K562 (cell line): Measurements from ENCODE around the gene DIRAS1. TPM values are rescaled to one million over a fixed set of nuclear protein-coding genes. Genes with fewer than 3 reads are reported as not detected.

Experiments
- ATAC-seq: fragments of 200-7000 bp; cut with Tn5 transposase; 3 replicates; pipeline ENCODE4 v1.9.1; 2020; ENCODE audit warnings: moderate library complexity
- BruUV-seq: library from RNA; stranded (reverse); fragments of 400-500 nt; replicated peaks from 2 replicates; lab custom pipeline; 2021; lab: Mats Ljungman, UMichigan
- CTCF ChIA-PET: fragments of 300-600 bp; formaldehyde crosslinking; extraction: SDS; loops from one replicate; lab custom pipeline; 2021; ENCODE audit warnings: low intra/inter-chr PET ratio; lab: Yijun Ruan, JAX
- POLR2A ChIA-PET: fragments of 300-600, 350-650 bp; sonication (Branson Sonifier 250); formaldehyde crosslinking; extraction: SDS; loops from one replicate; lab custom pipeline; 2021; ENCODE audit warnings: antibody characterized with exemption, inconsistent platforms; lab: Yijun Ruan, JAX
- DNase-seq, 4 experiments: peaks; one replicate each; pipeline versions ENCODE4 v3.0.0 to v3.0.0-alpha.2; 2011 to 2018; ENCODE audit warnings: low spot score in 3 of 4, mixed read lengths in 3 of 4; ENCODE audit errors: extremely low read depth in 1 of 4
- FAIRE-seq: peaks from 2 replicates; lab custom pipeline; 2011; peaks lifted over from hg19 to GRCh38; lab: Jason Lieb, UNC
- H2AFZ ChIP-seq: 2 replicates; pipeline ENCODE4 v1.6.0; 2011; ENCODE audit warnings: low read depth, low read length, control low read depth, inconsistent platforms
- H3K27ac ChIP-seq: fragments of 200-600 bp; 3 replicates; pipeline ENCODE4 v1.8.0; 2011; ENCODE audit warnings: low read depth, mild to moderate bottlenecking, control low read depth, inconsistent platforms, low read length, moderate library complexity, mixed read lengths; ENCODE audit errors: extremely low read depth
- H3K27me3 ChIP-seq, 2 experiments: fragments of 300-600 bp in 1 of 2; 2 replicates in 1 of 2; 3 replicates in 1 of 2; pipeline versions ENCODE4 v1.6.0 to v1.8.0; 2011; ENCODE audit warnings: inconsistent platforms in 2 of 2, low read length in 2 of 2, mild to moderate bottlenecking in 1 of 2, mixed read lengths in 1 of 2, moderate library complexity in 1 of 2; ENCODE audit not compliant: control insufficient read depth in 2 of 2, insufficient read depth in 2 of 2
- H3K36me3 ChIP-seq: fragments of 300-600 bp; 3 replicates; pipeline ENCODE4 v1.8.0; 2011; ENCODE audit warnings: mild to moderate bottlenecking, low read length, inconsistent platforms; ENCODE audit not compliant: control insufficient read depth, insufficient read depth
- H3K4me1 ChIP-seq, 2 experiments: fragments of 200-600 bp in 1 of 2; replicated peaks in 1 of 2; 2 replicates in 1 of 2; 3 replicates in 1 of 2; pipeline versions ENCODE4 v1.5.1 to v1.8.0; 2011; ENCODE audit warnings: inconsistent platforms in 2 of 2, low read length in 2 of 2, mild to moderate bottlenecking in 1 of 2, mixed read lengths in 1 of 2, moderate library complexity in 1 of 2; ENCODE audit not compliant: control insufficient read depth in 2 of 2, insufficient read depth in 2 of 2
- H3K4me2 ChIP-seq: 2 replicates; pipeline ENCODE4 v1.6.1; 2011; ENCODE audit warnings: low read length, control low read depth, inconsistent platforms, mixed read lengths; ENCODE audit not compliant: insufficient read depth
- H3K4me3 ChIP-seq: fragments of 200-600 bp; sonication (generic), shearing (Covaris generic); 2 replicates; pipeline ENCODE4 v1.5.1; 2016; ENCODE audit warnings: control low read depth, inconsistent platforms
- H3K79me2 ChIP-seq: fragments of 200-600 bp; 3 replicates; pipeline ENCODE4 v1.8.0; 2011; ENCODE audit warnings: low read length, inconsistent platforms; ENCODE audit not compliant: control insufficient read depth, insufficient read depth
- H3K9ac ChIP-seq, 2 experiments: 2 replicates each; pipeline versions ENCODE4 v1.6.0 to v1.6.1; 2011; ENCODE audit warnings: low read depth in 2 of 2, low read length in 2 of 2, control low read depth in 1 of 2, inconsistent platforms in 1 of 2, mild to moderate bottlenecking in 1 of 2, mixed read lengths in 1 of 2; ENCODE audit not compliant: insufficient read depth in 1 of 2
- H3K9me1 ChIP-seq: one replicate; pipeline ENCODE4 v1.6.0; 2011; ENCODE audit warnings: inconsistent platforms, mild to moderate bottlenecking, low read length, moderate library complexity; ENCODE audit not compliant: control insufficient read depth, insufficient read depth
- H3K9me3 ChIP-seq: replicated peaks from 2 replicates; pipeline ENCODE4 v1.5.1; 2011; ENCODE audit warnings: low read depth, low read length, inconsistent platforms; ENCODE audit not compliant: control insufficient read depth, insufficient read depth
- H4K20me1 ChIP-seq: replicated peaks from 2 replicates; pipeline ENCODE4 v1.6.1; 2011; ENCODE audit warnings: low read length, inconsistent platforms, mixed read lengths; ENCODE audit not compliant: control insufficient read depth, insufficient read depth
- ARHGAP35 ChIP-seq: fragments of 450-650 bp; IDR thresholded peaks from 2 replicates; pipeline ENCODE4 v1.6.1; 2018; ENCODE audit not compliant: partially characterized antibody
- ATF7 ChIP-seq: fragments of 450-650 bp; IDR thresholded peaks from 2 replicates; pipeline ENCODE4 v1.7.1; 2014; ENCODE audit warnings: mild to moderate bottlenecking, moderate library complexity
- ILF3 ChIP-seq: fragments of 450-650 bp; IDR thresholded peaks from 2 replicates; pipeline ENCODE4 v1.6.1; 2018; ENCODE audit warnings: antibody characterized with exemption, mild to moderate bottlenecking, moderate library complexity, borderline replicate concordance
- KLF6 ChIP-seq: fragments of 250-450 bp; sonication (Bioruptor Pico); IDR thresholded peaks from 2 replicates; pipeline ENCODE4 v1.4.0; 2020; ENCODE audit warnings: mild to moderate bottlenecking, moderate library complexity, borderline replicate concordance
- MTF1 ChIP-seq: fragments of 250-450 bp; sonication (Bioruptor Pico); IDR thresholded peaks from 2 replicates; pipeline ENCODE4 v1.9.0; 2021; ENCODE audit warnings: moderate library complexity, mild to moderate bottlenecking, inconsistent platforms, borderline replicate concordance
- POLR2AphosphoS5 ChIP-seq: IDR thresholded peaks from 2 replicates; pipeline ENCODE4 v1.6.1; 2011; ENCODE audit warnings: mild to moderate bottlenecking, low read depth, low read length, moderate library complexity; ENCODE audit not compliant: control insufficient read depth, insufficient read depth
- RBFOX2 ChIP-seq: fragments of 200-400 bp; formaldehyde crosslinking; IDR thresholded peaks from 2 replicates; pipeline ENCODE4 v1.6.1; 2017; ENCODE audit warnings: low read depth, mild to moderate bottlenecking, low read length, moderate library complexity
- ZBTB33 ChIP-seq: sonication (generic); formaldehyde crosslinking; IDR thresholded peaks from 2 replicates; pipeline ENCODE4 v1.8.1; 2023; ENCODE audit warnings: mild to moderate bottlenecking, missing genetic modification reagents
- ZNF232 ChIP-seq: sonication (generic); formaldehyde crosslinking; IDR thresholded peaks from 2 replicates; pipeline ENCODE4 v1.8.0; 2022; ENCODE audit warnings: mild to moderate bottlenecking, missing genetic modification reagents
- ZNF717 ChIP-seq: fragments of 250-450 bp; sonication (Bioruptor Pico); IDR thresholded peaks from 2 replicates; pipeline ENCODE4 v1.5.0; 2021
- WGBS: fragments of 100-300 bp; shearing (Covaris generic); methylation state at CpG from one replicate; pipeline ENCODE4 v1.1.6; 2016; ENCODE audit warnings: low coverage, mixed read lengths; ENCODE audit not compliant: insufficient coverage; ENCODE audit errors: missing lambda C conversion rate; 5-methylcytosine and 5-hydroxymethylcytosine counted together
- in situ Hi-C: fragments of 300-500 bp; cut with MboI; formaldehyde crosslinking; loops from 4 replicates; pipeline ENCODE4 v1.15.0; 2018; ENCODE audit warnings: inconsistent platforms, mixed read lengths
- intact Hi-C: fragments of 100-400 bp; cut with micrococcal nuclease; formaldehyde crosslinking; loops from 2 replicates; pipeline ENCODE4 v1.14.2; 2022
- polyA plus RNA-seq, 8 experiments: library from polyadenylated mRNA; depleted of rRNA in 4 of 8; stranded (reverse) in 5 of 8; unstranded in 3 of 8; fragments of >200 nt; fragmentation: Nextera tagmentation in 2 of 8; fragmentation: Illumina TruSeq in 1 of 8; extraction: Ambion mirVana in 2 of 8; extraction: Trizol in 1 of 8; gene quantifications; 2 replicates each; pipeline versions ENCODE4 v1.2.1 to v1.2.3, GENCODE V29; 2011 to 2014; ENCODE audit warnings: inconsistent platforms in 1 of 8, missing spikeins in 1 of 8
- total RNA-seq, 7 experiments: library from RNA; depleted of rRNA in 6 of 7; stranded (reverse); fragments of >200 nt in 6 of 7; fragmentation: Illumina TruSeq in 2 of 7; extraction: Trizol in 2 of 7; gene quantifications; 2 replicates each; pipeline versions ENCODE4 v1.2.1 to v1.2.3, GENCODE V29; 2011 to 2021; ENCODE audit warnings: low replicate concordance in 1 of 7
- TF ChIP-seq, protein P1 (sequence below): fragments of 450-650 bp; IDR thresholded peaks from 2 replicates; pipeline ENCODE4 v1.7.0; 2016; ENCODE audit warnings: borderline replicate concordance

The DIRAS1 gene
- total and polyA plus RNA-seq, 9 of the 15 experiments (the other 6 are each of a cell fraction or from before 2014, with no cell fraction given), result 0.11 to 12.0 (median 2.9) TPM

DNA sequence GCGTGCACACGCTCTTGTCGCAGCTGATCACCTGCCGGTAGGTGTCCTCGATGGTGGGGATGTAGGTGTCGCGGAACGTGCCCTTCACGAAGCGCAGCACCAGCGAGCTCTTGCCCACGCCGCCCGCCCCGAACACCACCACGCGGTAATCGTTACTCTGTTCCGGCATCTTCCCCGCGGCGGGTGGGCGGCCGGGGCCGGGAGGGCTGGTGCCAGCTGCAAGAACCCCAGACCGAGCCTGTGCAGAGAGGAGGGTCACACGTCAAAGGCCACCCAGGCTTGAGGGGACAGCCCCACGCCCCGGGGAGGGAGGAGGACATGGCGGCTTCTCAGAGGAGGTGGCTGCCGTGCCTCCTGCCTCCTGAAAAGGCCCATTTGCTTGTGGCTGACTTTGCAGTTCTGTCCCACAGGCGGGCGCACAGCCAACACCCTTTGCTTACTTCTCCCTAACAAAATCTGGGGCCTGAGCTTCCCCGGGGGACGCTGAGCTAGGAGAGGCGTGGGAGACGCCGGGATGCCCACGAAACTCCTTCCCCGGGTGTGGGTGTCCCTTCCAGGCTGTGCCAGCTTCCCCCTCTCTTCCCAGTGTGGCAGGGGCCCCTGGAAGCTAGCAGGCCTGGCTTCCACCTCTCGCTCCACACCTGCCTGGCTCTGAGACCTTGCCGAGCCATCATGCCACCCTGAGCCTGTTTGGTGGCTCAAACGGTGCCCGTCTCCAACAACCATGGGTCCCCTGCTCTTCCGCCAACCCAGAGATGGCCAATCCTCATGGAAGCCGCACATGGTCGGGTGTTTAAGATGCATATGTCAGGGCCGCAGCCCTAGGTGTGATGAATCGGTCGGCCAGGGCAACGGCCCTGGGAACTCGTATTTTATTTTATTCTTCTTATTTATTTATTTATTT, 3.3 kb downstream of the DIRAS1 start:
- Histone ChIP-seq H3K9me1 (no peaks in the 10 kb centered on the region), H3K36me3 (no peaks in the 10 kb centered on the region), H3K9me3 (0 out of 2 replicates have a peak, but pooled peaks cover 4% of the 10 kb centered on the region), H3K9ac (peak overlapping the region in 1 of 2 experiments; percentile 52; a peak in 1 of 4 replicates), H2AFZ (no peak overlapping the region), H3K4me1 (peaks cover 5 to 42% of the 10 kb centered on the region in 2 experiments), H3K79me2 (no peaks in the 10 kb centered on the region), H3K27ac (no peak overlapping the region), H4K20me1 (no peaks in the 10 kb centered on the region), H3K4me2 (no peak overlapping the region), H3K4me3 (no peak overlapping the region), H3K27me3 (no peaks in the 10 kb centered on the region)
- intact Hi-C loops (no loop called here), in situ Hi-C loops (no loop called here)
- BruUV-seq, result no TSS peak
- 73% methylated on average over 40 of the region's 52 CpGs for WGBS
- DNase-seq (no peak), ATAC-seq (no peak), FAIRE-seq (no peak)
- CTCF ChIA-PET, result no interaction called here
- no peak for TF ChIP-seq ARHGAP35
- TF ChIP-seq ZNF717 (CRISPR knock-in tag), result no peak
- TF ChIP-seq ZNF232 (CRISPR knock-in tag), result no peak
- 0 out of 2 replicates have a peak, but pooled peaks have one; percentile 27 for TF ChIP-seq RBFOX2
- no peak for TF ChIP-seq ILF3
- TF ChIP-seq ATF7, result no peak
- no peak for TF ChIP-seq POLR2AphosphoS5
- TF ChIP-seq ZBTB33, result peak; percentile 71; the same call in 1 of the 2 replicates
- no peak for TF ChIP-seq KLF6
- TF ChIP-seq, protein P1, sequence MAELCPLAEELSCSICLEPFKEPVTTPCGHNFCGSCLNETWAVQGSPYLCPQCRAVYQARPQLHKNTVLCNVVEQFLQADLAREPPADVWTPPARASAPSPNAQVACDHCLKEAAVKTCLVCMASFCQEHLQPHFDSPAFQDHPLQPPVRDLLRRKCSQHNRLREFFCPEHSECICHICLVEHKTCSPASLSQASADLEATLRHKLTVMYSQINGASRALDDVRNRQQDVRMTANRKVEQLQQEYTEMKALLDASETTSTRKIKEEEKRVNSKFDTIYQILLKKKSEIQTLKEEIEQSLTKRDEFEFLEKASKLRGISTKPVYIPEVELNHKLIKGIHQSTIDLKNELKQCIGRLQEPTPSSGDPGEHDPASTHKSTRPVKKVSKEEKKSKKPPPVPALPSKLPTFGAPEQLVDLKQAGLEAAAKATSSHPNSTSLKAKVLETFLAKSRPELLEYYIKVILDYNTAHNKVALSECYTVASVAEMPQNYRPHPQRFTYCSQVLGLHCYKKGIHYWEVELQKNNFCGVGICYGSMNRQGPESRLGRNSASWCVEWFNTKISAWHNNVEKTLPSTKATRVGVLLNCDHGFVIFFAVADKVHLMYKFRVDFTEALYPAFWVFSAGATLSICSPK, result no peak
- TF ChIP-seq MTF1 (CRISPR knock-in tag), result no peak
- POLR2A ChIA-PET, result interaction anchor here (0.7 to 1.8 kb wide), 3 partner anchors 12 to 241 kb away, joined by 3 to 5 read pairs (median 4); no protein-coding TSS in a partner anchor
